HG02943 (cell line): Measurements from ENCODE around the gene TERT.

ENCODE experiments used
- ATAC-seq: cut with Tn5 transposase; IDR thresholded peaks from one replicate; pipeline ENCODE4 v1.9.1; 2021; ENCODE audit warnings: mild to moderate bottlenecking, low read depth, moderate library complexity; ENCODE audit not compliant: unreplicated experiment

Gene TERT

DNA sequence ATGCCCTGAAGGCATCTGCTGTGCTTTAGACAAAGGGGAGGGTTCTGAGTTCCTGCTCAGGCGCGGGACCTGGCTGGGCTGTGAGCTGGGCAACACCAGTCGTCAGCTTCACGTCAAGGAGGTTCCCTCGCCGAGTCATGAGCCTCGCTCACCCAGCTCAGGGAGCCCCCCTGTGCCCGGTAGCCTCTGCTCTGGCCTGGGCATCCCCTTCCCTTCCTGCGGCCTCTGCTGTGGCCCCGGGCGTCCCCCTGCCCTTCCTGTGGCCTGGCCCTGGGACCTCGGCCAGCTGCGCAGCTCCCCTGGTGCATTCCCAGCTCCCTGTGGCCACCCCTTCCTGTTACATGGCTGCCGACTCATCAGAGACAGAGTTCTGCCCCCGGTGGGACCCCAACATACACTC lies 29.8 kb downstream of the TERT start:
- no peak for ATAC-seq

- no peak for ATAC-seq
These were observed 30.7 kb downstream of the TERT start for GRCh38 chr5:1264211-1264610.

DNA sequence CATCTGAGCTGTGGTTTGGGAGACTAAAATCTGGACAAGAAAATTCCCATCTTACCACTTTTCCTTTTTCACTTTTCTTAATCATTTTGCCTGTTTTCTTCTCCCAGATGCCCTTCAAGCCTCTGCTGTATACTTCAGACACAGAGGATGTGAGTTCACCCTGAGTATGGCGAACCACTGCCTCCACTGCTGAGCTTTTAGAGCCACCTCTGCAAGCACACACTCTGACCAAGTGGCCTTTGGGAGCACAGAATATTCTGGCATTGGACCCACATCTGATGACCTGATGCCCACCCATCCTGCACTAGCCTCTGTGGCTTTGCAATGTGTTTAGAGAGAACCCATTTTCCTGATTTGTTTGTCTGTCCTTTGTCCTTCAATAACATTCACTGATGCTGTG lies 32.5 kb downstream of the TERT start:
- no peak for ATAC-seq

DNA sequence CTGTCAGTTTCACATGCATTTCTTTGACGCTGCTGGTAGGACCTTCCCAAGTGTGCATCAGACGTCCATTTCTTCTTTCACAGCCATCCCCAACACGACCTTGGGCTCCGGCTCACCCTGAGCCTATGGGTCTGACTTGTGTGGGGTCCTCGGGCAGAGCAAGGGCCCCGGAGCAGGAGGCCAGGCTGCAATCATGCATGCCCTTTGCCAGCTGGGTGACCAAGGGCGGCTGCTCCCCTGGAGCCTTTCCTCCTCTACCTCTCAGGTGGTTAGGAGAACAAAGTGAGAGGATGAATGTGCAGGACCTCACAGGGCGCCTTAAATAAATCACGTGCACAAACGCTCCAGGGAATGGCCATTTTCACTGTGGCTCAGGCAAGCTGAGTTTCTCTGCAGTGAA lies 33.2 kb downstream of the TERT start:
- no peak for ATAC-seq

DNA sequence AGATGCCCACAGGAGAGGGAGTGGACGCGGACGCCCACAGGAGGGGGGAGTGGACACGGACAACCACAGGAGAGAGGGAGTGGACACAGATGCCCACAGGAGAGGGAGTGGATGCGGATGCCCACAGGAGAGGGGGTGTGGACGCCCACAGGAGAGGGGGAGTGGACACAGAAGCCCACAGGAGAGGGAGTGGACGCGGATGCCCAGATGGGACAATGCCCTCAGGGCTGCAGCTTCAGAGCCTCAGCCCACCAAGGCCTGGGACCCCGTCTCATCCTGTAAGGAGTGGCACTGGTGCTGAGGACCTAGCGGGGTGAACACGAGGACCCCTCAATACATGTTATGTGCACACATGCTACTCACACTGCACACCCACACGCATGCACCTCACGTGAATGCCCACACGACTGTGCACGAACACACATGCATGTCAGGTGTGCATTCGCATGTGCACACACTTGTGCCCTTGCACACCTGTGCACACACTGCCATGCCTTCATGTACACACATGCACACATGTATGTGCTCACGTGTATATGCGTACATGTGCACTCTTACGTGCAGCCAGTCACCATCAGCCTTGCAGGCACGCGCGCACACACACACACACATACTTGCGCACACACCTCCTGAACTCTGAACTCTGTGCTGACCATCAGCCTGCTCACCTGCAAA lies 34.9 kb downstream of the TERT start:
- ATAC-seq, result no peak

- ATAC-seq, result no peak
These were observed 37.0 kb downstream of the TERT start for GRCh38 chr5:1257841-1258240.

DNA sequence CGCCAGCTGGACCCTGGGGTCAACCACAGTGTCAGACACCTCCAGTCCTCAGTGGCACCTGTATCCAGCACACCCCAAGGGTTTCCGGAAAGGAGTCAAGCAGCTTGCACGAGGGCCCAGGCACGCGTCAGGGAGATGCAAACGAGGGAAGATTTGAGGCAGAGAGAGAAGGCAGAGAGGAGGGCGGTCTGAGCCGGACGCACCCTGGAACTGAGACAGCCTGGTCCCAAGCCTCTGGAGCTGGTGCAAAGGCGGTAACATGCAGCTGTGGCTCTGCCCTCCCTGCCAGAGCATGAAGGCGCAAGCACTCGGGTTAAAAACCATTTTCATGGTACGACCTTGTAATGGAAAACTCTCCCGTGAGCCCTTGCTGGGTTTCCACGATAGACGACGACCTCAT lies 37.5 kb downstream of the TERT start:
- no peak for ATAC-seq

DNA sequence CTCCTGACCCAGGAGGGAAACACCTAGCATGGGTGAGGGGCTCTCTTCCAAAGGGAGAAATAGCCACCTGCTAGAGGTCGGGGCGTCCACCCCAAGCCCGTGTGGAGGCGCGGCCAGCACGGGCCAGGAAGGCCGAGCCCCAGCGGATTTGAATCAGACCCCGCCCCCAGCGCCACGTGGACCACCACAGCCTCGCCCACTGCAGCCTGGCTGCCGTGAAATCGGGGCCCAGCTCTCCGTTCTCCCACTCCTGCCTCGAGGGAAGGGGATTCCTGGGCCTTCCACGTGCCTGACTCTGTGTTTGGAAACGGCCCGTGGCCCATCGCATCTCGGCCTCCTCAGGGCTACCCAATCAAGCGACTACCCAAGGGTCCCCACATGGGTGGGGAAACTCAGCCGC lies 38.1 kb downstream of the TERT start:
- ATAC-seq, result no peak

- no peak for ATAC-seq
These were observed 39.7 kb downstream of the TERT start for GRCh38 chr5:1255081-1255561.

DNA sequence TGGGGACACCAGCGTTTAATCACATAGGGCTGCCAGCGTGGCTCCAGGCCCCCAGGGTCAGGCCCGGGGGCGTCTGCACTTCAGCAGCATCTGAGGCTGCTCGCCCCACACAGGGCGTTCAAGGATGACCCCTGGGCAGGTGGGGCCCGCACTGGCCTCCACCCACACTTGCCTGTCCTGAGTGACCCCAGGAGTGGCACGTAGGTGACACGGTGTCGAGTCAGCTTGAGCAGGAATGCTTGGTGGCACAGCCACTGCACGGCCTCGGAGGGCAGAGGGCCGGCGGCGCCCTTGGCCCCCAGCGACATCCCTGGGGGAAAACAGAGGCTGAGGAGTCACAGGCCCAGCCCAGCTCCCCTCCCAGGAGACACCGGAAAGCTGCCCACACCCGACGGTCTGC lies 40.7 kb downstream of the TERT start:
- no peak for ATAC-seq

DNA sequence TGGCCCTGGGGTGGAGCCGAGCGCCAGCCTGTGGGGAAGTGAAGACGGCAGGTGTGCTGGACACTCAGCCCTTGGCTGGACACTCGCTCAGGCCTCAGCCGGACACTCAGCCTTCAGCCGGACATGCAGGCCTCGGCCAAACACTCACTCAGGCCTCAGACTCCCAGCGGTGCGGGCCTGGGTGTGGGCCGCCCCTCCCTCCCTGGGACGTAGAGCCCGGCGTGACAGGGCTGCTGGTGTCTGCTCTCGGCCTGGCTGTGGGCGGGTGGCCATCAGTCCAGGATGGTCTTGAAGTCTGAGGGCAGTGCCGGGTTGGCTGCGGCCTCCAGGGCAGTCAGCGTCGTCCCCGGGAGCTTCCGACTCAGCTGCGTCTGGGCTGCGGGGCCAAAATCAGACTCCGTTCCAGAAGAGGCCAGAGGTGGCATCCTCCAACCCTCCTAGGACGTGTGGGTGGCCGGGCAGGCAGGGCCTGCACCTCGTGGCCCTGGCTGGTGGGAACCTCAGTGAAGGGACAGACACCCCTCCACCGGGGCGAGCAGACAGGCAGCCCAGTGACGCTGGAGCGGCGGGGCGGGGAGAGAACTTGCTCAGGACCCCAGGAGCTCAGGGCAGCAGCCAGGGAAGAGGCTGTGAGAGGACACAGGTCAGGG lies 41.3 kb downstream of the TERT start:
- no peak for ATAC-seq

GRCh38 chr5:1252681-1253080 lies 42.2 kb downstream of the TERT start:
- no peak for ATAC-seq

- no peak for ATAC-seq
These were observed 42.9 kb downstream of the TERT start for GRCh38 chr5:1251678-1252580.

DNA sequence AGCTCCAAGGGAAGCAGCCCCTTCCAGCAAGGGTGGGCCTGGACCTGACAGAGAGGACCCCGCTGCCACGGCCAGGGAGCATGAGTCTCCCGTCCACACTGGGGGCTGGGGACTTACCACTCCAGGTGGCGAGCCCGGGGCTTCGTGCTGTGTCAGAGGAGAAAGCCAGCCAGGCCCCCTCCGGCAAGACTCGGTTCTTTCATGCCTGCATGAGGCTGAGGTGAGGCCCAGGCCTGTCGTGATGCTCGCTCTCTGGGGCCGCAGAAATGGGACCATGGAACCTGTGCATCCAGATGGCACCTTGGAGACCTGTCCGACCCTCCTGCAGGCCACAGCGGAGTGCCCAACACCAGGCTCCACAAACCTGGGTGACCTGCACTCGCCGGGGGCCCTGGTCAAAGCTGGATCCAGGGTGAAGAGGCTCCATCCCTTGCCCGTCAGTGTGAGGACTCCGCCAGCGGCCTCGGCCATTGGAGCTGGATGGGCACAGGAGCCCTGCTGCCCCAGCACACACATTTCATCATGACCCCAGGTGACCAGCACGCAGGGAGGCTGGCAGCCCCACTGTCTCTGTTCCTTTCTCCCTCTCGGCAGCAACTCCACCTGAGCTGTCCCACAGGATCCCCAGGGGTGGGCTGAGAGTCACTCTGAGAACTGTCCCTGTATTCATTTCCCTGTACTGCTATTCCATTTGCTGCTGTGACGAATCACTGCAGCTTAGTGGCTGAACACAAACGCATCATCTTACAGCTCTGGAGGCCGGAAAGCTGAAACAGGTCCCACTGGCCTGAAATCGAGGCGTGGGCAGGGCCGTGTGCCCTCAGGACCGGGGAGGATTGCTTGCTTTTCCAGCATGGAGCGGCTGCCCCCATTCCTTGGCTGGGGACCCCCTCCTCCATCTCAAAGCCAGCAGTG lies 45.2 kb downstream of the TERT start:
- ATAC-seq, result no peak

DNA sequence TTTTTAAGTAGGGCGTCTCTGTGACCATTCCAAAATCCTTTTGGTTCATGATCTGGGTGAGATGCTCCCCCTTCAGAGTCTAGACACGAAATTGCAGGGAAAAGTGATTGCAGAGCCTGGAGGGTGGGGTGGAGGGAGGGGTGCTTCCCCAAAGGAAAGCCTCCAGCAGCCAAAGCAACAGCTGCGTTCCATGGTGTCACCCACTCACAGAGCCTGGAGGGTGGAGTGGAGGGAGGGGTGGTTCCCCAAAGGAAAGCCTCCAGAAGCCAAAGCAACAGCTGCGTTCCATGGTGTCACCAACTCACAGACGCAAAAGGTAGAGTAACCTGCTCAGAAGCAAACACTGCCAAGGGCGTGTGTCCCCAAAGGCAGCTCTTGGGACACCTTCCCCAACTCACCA lies 47.1 kb downstream of the TERT start:
- ATAC-seq, result no peak

DNA sequence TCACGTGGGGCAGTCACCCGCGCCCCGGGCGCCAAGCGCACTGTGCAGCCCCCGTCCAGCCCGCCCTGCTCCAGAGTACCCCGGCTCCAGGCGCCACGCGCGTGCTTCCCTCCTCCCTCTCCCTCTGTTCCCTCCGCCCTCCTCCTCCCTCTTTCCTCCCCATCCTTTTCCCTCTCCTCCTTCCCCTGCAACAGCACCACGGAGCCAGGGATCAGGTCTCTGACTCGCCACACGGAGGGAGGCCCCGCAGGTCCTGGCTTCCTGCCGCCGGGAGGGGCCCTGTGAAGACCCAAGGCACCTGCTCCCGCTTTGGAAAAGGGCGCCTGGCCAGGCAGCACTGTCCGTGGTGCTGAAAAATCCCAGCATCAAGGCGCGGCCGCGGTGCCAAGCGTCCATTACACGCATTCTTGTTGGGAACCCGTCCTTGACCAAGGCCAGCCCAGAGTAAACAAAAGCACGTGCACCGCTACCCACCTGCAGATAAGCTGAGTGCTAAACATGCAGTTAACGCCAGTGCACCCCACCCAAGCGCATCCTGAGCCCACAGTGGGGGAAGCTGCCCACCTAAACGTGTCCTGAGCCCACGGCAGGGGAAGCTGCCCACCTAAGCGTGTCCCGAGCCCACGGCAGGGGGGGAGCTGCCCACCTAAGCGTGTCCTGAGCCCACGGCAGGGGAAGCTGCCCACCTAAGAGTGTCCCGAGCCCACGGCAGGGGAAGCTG lies 48.0 kb downstream of the TERT start:
- ATAC-seq, result no peak

GRCh38 chr5:1245905-1246576 lies 48.8 kb downstream of the TERT start:
- ATAC-seq, result no peak

GRCh38 chr5:1244976-1245375 lies 49.9 kb downstream of the TERT start:
- ATAC-seq, result no peak

DNA sequence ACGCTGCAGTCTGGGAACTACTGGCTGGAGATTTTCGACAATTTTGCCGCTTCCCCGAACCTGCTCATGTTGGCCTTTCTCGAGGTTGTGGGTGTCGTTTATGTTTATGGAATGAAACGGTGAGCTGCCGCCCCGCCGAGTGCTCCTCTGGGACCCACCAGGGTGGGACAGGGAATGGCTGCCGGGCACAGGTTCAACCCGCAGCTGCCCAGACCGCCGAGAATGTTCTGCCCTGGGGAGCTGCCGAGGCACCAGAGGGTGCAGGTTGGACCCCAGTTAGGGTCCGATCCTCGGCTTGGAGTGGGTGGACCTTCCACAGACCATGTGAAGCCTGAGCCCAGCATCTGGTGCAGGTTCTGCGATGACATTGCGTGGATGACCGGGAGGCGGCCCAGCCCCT lies 50.6 kb downstream of the TERT start:
- no peak for ATAC-seq
